GM19452 (cell line): ENCODE measurements around the gene SOCS6.

ENCODE experiments used
- ATAC-seq: cut with Tn5 transposase; IDR thresholded peaks from one replicate; pipeline ENCODE4 v1.9.1; 2021; ENCODE audit not compliant: unreplicated experiment

Gene SOCS6

GRCh38 chr18:70288171-70288850 is 534 bp upstream of the SOCS6 start:
- peak; percentile 15 for ATAC-seq

- peak; percentile 45 for ATAC-seq
These were observed 787 bp downstream of the SOCS6 start for GRCh38 chr18:70289351-70290312.

DNA sequence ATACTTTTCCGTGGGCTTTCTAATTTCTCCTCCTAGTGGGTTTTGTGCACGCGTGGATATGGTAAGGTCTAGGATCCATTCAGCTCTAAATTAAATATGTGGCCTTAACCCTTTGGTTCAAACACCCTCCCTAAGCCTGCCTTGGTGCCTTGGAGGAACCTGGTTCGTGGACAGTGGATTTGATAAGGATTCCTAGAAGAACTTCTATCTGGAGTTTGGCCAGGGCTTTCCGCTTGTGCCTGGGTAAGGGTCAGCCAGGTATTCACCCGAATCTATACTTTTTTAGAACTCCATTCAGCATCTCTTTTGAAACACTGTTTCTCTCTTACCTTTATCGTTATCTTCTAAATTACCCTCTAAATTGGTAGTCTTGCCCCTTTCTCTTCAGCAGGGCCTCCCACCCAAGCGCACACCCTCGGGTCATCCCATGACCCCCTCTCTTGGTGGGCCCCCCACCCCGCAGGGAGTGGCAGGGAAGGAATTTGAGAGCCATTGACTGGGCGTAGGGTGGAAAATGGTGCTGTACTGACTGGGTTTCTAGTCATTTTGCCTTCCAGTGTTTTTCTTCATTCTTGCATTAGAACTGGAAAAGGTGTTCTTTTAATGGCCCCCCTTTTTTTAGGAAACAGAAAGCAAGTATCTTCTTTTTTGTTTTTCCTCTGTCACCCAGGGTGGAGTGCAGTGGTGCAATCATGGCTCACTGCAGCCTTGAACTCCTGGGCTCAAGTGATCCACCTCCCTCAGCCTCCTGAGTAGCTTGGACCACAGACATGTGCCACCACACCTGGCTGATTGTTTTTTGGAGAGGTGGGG is 1.8 kb downstream of the SOCS6 start:
- ATAC-seq: no peak

GRCh38 chr18:70291295-70291574 is 2.4 kb downstream of the SOCS6 start:
- ATAC-seq: no peak

GRCh38 chr18:70292628-70293027 is 3.8 kb downstream of the SOCS6 start:
- ATAC-seq: no peak

DNA sequence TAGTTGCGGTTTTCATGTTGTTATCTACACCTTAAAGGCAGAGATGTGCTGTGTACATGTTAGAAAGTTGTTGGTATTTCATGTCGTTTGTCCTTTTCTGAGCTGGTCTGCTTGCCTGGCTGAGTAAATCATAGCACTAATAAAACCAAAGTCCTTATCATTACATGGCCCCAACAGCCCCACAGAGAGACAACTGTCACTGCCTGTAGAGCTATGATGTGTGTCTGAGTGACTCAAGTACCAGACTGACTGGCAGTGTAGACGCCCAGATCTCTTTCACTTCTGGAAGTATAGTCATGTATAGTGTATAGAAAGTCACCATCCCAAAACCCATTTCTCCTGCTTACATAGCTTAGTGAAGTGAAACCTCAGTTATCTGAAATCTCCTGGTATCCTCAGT is 4.3 kb downstream of the SOCS6 start:
- no peak for ATAC-seq

DNA sequence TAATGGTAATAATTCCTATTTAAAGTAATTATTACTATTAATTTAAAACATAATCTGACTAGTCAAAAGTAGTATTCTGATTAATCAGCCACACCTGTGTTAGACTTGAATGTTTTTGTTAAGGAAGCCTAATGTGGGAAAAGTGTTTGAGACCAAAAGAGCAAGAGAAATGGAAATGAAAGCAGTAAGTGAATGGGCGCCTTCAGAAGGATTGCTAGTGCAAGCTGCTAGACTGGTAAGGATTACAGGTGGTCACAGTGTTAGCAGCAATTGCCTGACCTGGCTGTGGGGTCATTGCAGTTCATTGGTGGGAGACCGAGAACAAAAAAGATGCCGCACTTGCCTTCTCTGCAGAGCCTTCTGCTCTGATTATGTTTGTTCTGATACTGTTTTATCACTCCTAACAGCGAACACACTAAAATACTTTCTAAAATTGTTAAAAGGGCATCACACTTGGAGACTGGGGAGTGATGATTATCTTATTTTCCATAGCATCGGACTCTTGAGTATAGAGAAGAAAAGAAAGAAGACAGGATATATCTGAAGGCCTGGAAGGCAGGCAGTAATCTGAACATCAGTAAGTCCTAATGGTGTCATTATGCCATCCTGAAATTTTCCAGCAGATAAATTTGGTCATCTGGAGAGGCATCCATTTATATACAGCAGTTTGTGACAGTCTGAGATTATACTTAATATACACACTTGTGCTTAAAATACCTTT is 5.8 kb downstream of the SOCS6 start:
- no peak for ATAC-seq

GRCh38 chr18:70295192-70296188 is 6.6 kb downstream of the SOCS6 start:
- ATAC-seq: no peak

GRCh38 chr18:70296289-70296688 is 7.4 kb downstream of the SOCS6 start:
- no peak for ATAC-seq

- no peak for ATAC-seq
These were observed 7.9 kb downstream of the SOCS6 start for GRCh38 chr18:70296781-70297180.

GRCh38 chr18:70299393-70299792 is 10.5 kb downstream of the SOCS6 start:
- ATAC-seq: no peak

DNA sequence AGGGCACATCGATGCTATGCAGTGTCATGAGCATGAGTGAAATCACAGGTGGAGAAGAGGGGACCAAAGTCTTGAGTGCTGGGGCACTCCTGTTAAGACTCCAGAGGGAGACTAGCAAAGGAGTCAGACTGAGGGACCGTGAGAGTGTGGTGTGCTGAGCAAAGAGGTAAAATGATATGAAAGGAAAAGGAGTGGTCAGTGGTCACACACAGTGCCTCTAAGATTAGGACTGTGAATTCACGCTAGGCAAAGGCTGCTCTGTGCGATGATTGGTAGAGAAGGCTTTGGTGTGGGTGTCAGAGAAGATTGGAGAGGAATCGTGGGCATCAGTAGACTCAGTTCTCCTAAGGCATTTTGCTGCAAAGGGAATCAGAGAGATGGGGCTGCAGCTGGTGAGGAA is 12.8 kb downstream of the SOCS6 start:
- no peak for ATAC-seq

- ATAC-seq: no peak
These were observed 19.9 kb downstream of the SOCS6 start for GRCh38 chr18:70308555-70309294.

DNA sequence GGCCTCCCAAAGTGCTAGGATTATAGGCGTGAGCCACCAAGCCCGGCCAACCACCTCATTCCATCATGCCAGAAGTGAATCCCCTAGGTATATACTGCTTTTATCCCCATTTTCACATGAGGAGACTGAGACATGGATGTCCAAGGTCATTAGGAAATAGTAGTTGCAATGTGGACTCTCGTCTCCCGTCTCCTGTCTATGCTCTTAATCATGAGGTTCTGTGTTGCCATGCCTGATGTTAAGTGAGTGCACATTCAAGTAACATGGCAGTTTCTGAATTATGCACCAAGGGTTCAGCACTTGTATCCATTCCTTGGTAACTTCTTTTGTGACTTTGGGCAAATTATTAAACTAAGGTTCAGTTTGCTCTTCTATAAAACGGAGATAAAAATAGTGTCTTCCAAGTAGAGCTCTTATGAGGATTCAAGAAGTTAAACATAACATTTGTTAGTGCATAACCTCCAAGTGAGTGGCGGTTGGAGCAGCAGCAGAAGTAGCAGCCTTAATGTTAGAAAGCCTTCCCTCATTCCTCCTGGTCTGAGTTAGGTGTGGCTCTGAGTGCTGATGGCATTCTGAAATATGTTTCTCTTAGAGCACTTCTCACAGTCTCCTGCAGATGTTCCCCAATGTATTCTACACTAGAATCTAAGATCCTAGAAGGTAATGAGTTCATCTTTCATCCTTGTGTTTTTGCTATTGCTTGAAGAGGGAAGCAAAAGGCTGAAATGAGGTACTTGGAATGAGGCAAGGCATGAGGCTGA is 21.9 kb downstream of the SOCS6 start:
- no peak for ATAC-seq

- ATAC-seq: no peak
These were observed 22.9 kb downstream of the SOCS6 start for GRCh38 chr18:70311726-70312125.

- no peak for ATAC-seq
These were observed 24.8 kb downstream of the SOCS6 start for GRCh38 chr18:70313640-70314039.

- ATAC-seq: no peak
These were observed 25.4 kb downstream of the SOCS6 start for GRCh38 chr18:70314151-70314782.

GRCh38 chr18:70319187-70319586 is 30.3 kb downstream of the SOCS6 start:
- no peak for ATAC-seq
